OCI-LY7 (cell line): ENCODE results near the gene IL17RD.

ENCODE experiments used
- EZH2phosphoT487 ChIP-seq: fragments of 200-600 bp; sonication (generic); IDR thresholded peaks from 2 replicates; pipeline ENCODE4 v1.6.1; 2018; ENCODE audit warnings: low read depth, borderline replicate concordance, mild to moderate bottlenecking, mixed run types, antibody characterized with exemption, low read length, moderate library complexity, mixed read lengths
- TF ChIP-seq, protein P1 (sequence below): fragments of 200-600 bp; sonication (generic); conservative IDR thresholded peaks from 2 replicates; pipeline ENCODE4 v1.5.1; 2014; ENCODE audit warnings: mild to moderate bottlenecking, antibody characterized with exemption, low read length, moderate library complexity, mixed read lengths

DNA sequence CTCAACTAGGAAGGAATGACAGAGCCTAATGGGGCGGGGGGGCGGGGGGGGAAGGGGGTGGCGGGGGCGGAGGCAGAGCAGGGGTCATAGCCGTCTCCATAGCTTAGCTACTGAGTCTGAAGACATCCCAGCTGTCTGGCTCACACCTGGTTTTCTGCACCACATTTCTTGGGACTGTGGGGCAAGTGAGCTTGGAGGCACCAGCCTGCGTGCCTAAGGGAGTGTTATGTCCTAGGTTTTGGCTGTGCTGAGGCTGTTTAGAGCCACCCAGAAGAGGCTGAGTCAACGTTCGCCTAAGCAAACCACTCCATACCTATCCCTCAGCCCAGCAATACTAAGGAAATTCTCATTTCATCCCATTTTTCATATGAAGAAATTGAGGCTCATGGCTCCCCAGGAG lies 1.4 kb downstream of the IL17RD start:
- TF ChIP-seq, protein P1, sequence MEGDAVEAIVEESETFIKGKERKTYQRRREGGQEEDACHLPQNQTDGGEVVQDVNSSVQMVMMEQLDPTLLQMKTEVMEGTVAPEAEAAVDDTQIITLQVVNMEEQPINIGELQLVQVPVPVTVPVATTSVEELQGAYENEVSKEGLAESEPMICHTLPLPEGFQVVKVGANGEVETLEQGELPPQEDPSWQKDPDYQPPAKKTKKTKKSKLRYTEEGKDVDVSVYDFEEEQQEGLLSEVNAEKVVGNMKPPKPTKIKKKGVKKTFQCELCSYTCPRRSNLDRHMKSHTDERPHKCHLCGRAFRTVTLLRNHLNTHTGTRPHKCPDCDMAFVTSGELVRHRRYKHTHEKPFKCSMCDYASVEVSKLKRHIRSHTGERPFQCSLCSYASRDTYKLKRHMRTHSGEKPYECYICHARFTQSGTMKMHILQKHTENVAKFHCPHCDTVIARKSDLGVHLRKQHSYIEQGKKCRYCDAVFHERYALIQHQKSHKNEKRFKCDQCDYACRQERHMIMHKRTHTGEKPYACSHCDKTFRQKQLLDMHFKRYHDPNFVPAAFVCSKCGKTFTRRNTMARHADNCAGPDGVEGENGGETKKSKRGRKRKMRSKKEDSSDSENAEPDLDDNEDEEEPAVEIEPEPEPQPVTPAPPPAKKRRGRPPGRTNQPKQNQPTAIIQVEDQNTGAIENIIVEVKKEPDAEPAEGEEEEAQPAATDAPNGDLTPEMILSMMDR = no peak
- no peak for TF ChIP-seq EZH2phosphoT487
